ENCODE results near the gene PIEZO2. TPM values are rescaled to one million over a fixed set of nuclear protein-coding genes. Genes with fewer than 3 reads are reported as not detected.

The PIEZO2 gene
- total and polyA plus RNA-seq, 2 donors (not counting 1 experiment from before 2014, with no cell fraction given): not detected

GRCh38 chr18:10912790-10913545 lies 236.4 kb downstream of the PIEZO2 start:
- H3K27me3 ChIP-seq (replicated peaks in 1 of 4; ENCODE audit: control extremely low read depth in 1 of 4, control insufficient read depth in 3 of 4, insufficient read depth in 4 of 4, low read length in 3 of 4): no peaks in the 10 kb centered on the region
- H3K79me2 ChIP-seq (ENCODE audit: control insufficient read depth, insufficient read depth, low read length): no peaks in the 10 kb centered on the region
- TF ChIP-seq CTCF (IDR thresholded peaks at IDR 0.05): no peak
- TF ChIP-seq EZH2 (IDR thresholded peaks at IDR 0.05; ENCODE audit: borderline replicate concordance, insufficient read depth, low read depth, low read length, poor library complexity, severe bottlenecking): no peak
- intact Hi-C loops (cut with micrococcal nuclease): no loop called here
- H3K4me3 ChIP-seq (ENCODE audit: control extremely low read depth in 1 of 5, extremely low read depth in 1 of 5, insufficient read depth in 1 of 5, low read depth in 2 of 5, low read length in 4 of 5): no peak overlapping the region
- Mint-ChIP-seq H3K27me3 (no peaks in the 10 kb centered on the region), H3K9me3 (ENCODE audit: insufficient read depth) (no peaks in the 10 kb centered on the region), H3K27ac (no peak overlapping the region), H3K4me1 (no peaks in the 10 kb centered on the region), H3K4me3 (no peak overlapping the region)
- H3K4me1 ChIP-seq (ENCODE audit: control insufficient read depth in 2 of 2, insufficient read depth in 2 of 2, low read length in 2 of 2): no peaks in the 10 kb centered on the region
- H3K4me2 ChIP-seq (replicated peaks; ENCODE audit: low read depth, low read length, poor library complexity, severe bottlenecking): no peak overlapping the region
- CTCF ChIA-PET: no interaction called here
- no peaks in the 10 kb centered on the region for H3K36me3 ChIP-seq (replicated peaks in 1 of 2; ENCODE audit: control extremely low read depth in 1 of 2, control insufficient read depth in 1 of 2, extremely low read depth in 1 of 2, insufficient read depth in 2 of 2, low read length in 1 of 2)
- POLR2A ChIA-PET: no interaction called here
- H3K27ac ChIP-seq (ENCODE audit: low read length in 2 of 2): no peak overlapping the region
- H3K9ac ChIP-seq (ENCODE audit: low read length): no peak overlapping the region
- ATAC-seq (ENCODE audit: low read depth) (no peak), DNase-seq (no peak)
- H3K9me3 ChIP-seq (ENCODE audit: control extremely low read depth in 1 of 3, control insufficient read depth in 2 of 3, insufficient read depth in 1 of 3, low read length in 2 of 3): no peaks in the 10 kb centered on the region
- H2AFZ ChIP-seq (ENCODE audit: insufficient read depth, low read depth, low read length, poor library complexity, severe bottlenecking): no peak overlapping the region
- WGBS (ENCODE audit: insufficient coverage): 60% methylated on average over 1 of the region's 6 CpGs
- no peaks in the 10 kb centered on the region for H4K20me1 ChIP-seq (ENCODE audit: control insufficient read depth, insufficient read depth, low read length, poor library complexity, severe bottlenecking)

GRCh38 chr18:10909724-10910123 lies 239.6 kb downstream of the PIEZO2 start:
- Histone ChIP-seq H3K4me3 (ENCODE audit: control extremely low read depth in 1 of 5, extremely low read depth in 1 of 5, insufficient read depth in 1 of 5, low read depth in 2 of 5, low read length in 4 of 5) (no peak overlapping the region), H4K20me1 (ENCODE audit: control insufficient read depth, insufficient read depth, low read length, poor library complexity, severe bottlenecking) (no peaks in the 10 kb centered on the region), H3K4me2 (replicated peaks; ENCODE audit: low read depth, low read length, poor library complexity, severe bottlenecking) (no peak overlapping the region), H2AFZ (ENCODE audit: insufficient read depth, low read depth, low read length, poor library complexity, severe bottlenecking) (no peak overlapping the region), H3K27ac (ENCODE audit: low read length in 2 of 2) (no peak overlapping the region), H3K27me3 (replicated peaks in 1 of 4; ENCODE audit: control extremely low read depth in 1 of 4, control insufficient read depth in 3 of 4, insufficient read depth in 4 of 4, low read length in 3 of 4) (no peaks in the 10 kb centered on the region), H3K36me3 (replicated peaks in 1 of 2; ENCODE audit: control extremely low read depth in 1 of 2, control insufficient read depth in 1 of 2, extremely low read depth in 1 of 2, insufficient read depth in 2 of 2, low read length in 1 of 2) (no peaks in the 10 kb centered on the region), H3K9me3 (ENCODE audit: control extremely low read depth in 1 of 3, control insufficient read depth in 2 of 3, insufficient read depth in 1 of 3, low read length in 2 of 3) (peaks cover 0 to 1% (median 0%) of the 10 kb centered on the region in 3 donors), H3K4me1 (ENCODE audit: control insufficient read depth in 2 of 2, insufficient read depth in 2 of 2, low read length in 2 of 2) (no peaks in the 10 kb centered on the region), H3K79me2 (ENCODE audit: control insufficient read depth, insufficient read depth, low read length) (no peaks in the 10 kb centered on the region), H3K9ac (ENCODE audit: low read length) (no peak overlapping the region)
- Mint-ChIP-seq H3K27me3 (no peaks in the 10 kb centered on the region), H3K27ac (no peak overlapping the region), H3K4me1 (no peaks in the 10 kb centered on the region), H3K9me3 (ENCODE audit: insufficient read depth) (no peaks in the 10 kb centered on the region), H3K4me3 (no peak overlapping the region)
- no CpG with 5 or more reads among the region's 4 CpGs for WGBS (ENCODE audit: insufficient coverage)
- intact Hi-C loops (cut with micrococcal nuclease): no loop called here
- POLR2A ChIA-PET: no interaction called here
- TF ChIP-seq EZH2 (IDR thresholded peaks at IDR 0.05; ENCODE audit: borderline replicate concordance, insufficient read depth, low read depth, low read length, poor library complexity, severe bottlenecking) (no peak), CTCF (IDR thresholded peaks at IDR 0.05) (no peak)
- no peak for ATAC-seq (ENCODE audit: low read depth)
- CTCF ChIA-PET: no interaction called here
- no peak for DNase-seq

All from B cell (primary cell).